ENCODE data around the gene CUEDC2.
A peak's percentile ranks its signal among the peaks of the same experiment; 100 is the strongest.
"Not testable (repeated sequence)": the region's sequence is repeated elsewhere in the genome, so short reads cannot be mapped to it uniquely, and the experiment has no call there.

The CUEDC2 gene

DNA sequence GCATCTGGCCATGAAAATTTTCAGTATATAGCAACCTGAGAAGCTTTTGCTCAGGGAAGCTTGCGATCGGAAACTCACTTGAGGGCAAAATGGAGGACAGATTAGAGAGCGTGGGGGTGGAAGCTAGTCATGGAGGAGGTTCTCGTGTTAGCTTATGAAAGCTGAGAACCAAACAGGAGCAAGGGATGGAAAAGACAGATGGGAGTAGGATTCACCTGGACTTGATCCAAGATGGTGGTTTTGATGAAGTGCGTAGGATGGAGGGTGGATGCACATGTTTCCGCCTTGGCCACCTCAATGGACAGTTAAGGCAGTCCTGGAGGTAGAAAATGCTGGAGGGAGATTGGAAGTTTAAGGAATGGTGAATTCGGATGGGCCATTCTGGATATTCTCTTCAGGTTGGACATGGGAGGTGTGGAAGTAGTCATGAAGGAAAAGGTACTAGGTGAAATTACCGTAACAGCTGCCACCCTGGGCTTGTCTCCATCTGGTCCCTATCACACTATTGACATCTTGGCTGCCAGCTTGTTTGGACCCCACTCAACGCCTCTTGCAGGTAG is 25.3 kb upstream of the CUEDC2 start:
- intact Hi-C loops (cut with DNase I) = no loop called here
- peak in 1 of 10 donors; percentile 33 for DNase-seq

- DNase-seq = peak in 1 of 10 donors; percentile 10
Observed at GRCh38 chr10:102455893-102456471, 23.6 kb upstream of the CUEDC2 start.

DNA sequence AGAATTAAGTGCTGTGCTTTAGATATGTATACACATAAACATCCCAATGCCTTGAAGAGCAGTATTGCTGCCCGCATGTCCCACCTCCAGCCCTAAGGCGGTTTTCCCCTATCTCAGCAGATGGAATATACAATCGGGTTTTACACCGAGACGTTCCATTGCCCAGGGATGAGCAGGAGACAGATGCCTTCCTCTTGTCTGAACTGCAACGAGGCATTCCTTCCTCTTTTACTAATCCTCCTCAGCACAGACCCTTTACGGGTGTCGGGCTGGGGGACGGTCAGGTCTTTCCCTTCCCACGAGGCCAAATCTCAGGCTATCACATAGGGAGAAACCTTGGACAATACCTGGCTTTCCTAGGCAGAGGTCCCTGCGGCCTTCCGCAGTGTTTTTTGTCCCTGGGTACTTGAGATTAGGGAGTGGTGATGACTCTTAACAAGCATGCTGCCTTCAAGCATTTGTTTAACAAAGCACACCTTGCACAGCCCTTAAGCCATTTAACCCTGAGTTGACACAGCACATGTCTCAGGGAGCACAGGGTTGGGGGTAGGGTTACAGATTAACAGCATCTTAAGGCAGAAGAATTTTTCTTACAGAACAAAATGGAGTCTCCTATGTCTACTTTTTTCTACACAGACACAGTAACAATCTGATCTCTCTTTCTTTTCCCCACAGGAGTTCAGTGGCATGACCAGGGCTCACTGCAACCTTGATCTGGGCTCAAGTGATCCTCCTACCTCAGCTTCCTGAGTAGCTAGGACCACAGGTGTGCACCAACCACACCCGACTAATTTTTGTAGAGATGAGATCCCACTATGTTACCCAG is 22.5 kb upstream of the CUEDC2 start:
- intact Hi-C loops (cut with DNase I) = not testable (repeated sequence)
- DNase-seq = peak in 1 of 10 donors; percentile 24

More at GRCh38 chr10:102455893-102456471, 23.6 kb upstream of the CUEDC2 start:
- intact Hi-C loops (cut with DNase I) = no loop called here

GRCh38 chr10:102453502-102453901 is 21.1 kb upstream of the CUEDC2 start:
- DNase-seq = peak in 1 of 10 donors; percentile 32
- intact Hi-C loops (cut with DNase I) = no loop called here

DNA sequence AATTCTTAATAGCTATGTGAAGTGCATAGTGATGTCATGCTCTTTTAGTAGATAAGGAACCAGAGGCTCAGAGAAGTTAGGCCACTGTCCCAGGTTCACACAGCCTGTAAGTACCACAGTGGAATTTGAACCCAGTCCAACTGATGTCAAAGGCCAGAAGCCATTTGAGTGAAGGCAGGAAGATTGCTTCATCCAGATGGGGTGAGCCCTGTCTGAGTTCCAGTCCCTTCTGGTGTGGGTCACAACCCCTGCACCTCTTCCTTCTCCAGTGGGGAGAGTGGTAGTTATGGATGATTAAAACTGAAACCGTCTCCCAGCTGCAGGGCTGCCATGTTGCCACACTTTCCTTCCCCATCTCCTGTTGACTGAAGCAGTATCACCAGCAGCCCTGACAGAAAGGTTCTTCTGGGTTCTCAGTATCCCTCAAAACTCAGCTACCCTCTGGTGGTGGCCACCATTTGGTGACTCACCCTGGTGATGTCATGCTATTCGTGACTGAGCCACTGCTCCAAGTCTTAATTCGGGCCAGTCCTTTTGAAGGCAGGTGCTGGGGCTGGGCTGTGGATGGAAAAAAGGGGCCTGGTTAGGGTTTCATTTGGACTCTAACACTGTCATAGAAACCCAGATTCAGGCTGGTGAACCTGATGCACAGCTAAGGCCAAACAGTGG is 20.4 kb upstream of the CUEDC2 start:
- intact Hi-C loops (cut with DNase I) = no loop called here

GRCh38 chr10:102451105-102451969 is 19.0 kb upstream of the CUEDC2 start, which contains the start of gene C10orf95:
Gene C10orf95, minus strand, starts transcription at chr10:102451543. Its CDS starts 450 bp downstream, at chr10:102451093.
- intact Hi-C loops (cut with DNase I) = no loop called here
- peak in 3 of 10 donors; percentile 19 to 78 (median 21) for DNase-seq

More for the DNA sequence above, 20.4 kb upstream of the CUEDC2 start:
- DNase-seq = peak in 3 of 10 donors; percentile 16 to 67 (median 36)

- peak; percentile 46 to 98 (median 82) for DNase-seq
- intact Hi-C loops (cut with DNase I) = no loop called here
Observed at GRCh38 chr10:102450374-102451104, 18.2 kb upstream of the CUEDC2 start.

DNA sequence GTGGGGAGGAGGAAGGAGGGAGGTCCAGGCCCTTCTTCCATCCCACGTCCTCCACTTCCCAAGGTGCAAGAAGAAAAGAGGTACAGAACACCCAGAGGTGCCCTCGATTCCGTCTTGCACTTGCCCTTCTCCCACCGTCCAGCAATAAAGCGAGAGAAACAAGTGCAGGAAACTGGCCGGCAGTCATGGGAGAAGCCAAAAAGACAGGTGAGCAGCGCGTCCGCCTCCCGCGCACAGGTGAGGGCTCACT is 17.7 kb upstream of the CUEDC2 start:
- no peak for DNase-seq
- intact Hi-C loops (cut with DNase I) = no loop called here

- DNase-seq = peak in 8 of 10 donors; percentile 56 to 95 (median 80)
- intact Hi-C loops (cut with DNase I) = no loop called here
Observed at GRCh38 chr10:102449321-102450123, 17.1 kb upstream of the CUEDC2 start.

GRCh38 chr10:102444851-102445250 is 12.5 kb upstream of the CUEDC2 start:
- no peak for DNase-seq
- intact Hi-C loops (cut with DNase I) = no loop called here

DNA sequence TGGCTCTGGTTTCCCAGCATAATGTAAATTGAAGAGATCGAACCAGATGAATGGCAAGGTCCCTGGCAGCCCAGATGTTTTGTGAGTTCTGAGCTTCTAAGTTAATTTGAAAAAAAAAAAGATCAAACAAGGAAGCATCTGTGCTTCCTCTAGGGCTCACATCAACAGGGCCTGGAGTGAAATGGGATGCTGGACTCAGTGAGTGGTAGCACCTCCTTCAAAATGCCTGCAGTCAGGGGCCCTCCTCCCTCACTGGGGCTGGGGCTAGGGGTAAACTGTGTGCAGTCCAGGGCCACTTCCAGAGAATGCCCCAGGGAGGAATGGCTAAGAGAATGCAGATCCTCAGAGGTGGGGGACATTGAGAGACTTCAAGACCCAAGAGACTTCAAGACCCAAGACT is 6.0 kb upstream of the CUEDC2 start:
- intact Hi-C loops (cut with DNase I) = no loop called here
- DNase-seq = peak in 1 of 10 donors; percentile 34

- intact Hi-C loops (cut with DNase I) = no loop called here
- no peak for DNase-seq
Observed at GRCh38 chr10:102437515-102437914, 5.1 kb upstream of the CUEDC2 start.

GRCh38 chr10:102436312-102436711 is 3.9 kb upstream of the CUEDC2 start:
- intact Hi-C loops (cut with DNase I) = no loop called here
- DNase-seq = peak in 1 of 10 donors; percentile 11

- DNase-seq = peak in 2 of 10 donors; percentile 76 to 81
- intact Hi-C loops (cut with DNase I) = no loop called here
Observed at GRCh38 chr10:102435529-102436233, 3.3 kb upstream of the CUEDC2 start.

GRCh38 chr10:102435133-102435497 is 2.7 kb upstream of the CUEDC2 start:
- intact Hi-C loops (cut with DNase I) = no loop called here
- peak in 1 of 10 donors; percentile 42 for DNase-seq

DNA sequence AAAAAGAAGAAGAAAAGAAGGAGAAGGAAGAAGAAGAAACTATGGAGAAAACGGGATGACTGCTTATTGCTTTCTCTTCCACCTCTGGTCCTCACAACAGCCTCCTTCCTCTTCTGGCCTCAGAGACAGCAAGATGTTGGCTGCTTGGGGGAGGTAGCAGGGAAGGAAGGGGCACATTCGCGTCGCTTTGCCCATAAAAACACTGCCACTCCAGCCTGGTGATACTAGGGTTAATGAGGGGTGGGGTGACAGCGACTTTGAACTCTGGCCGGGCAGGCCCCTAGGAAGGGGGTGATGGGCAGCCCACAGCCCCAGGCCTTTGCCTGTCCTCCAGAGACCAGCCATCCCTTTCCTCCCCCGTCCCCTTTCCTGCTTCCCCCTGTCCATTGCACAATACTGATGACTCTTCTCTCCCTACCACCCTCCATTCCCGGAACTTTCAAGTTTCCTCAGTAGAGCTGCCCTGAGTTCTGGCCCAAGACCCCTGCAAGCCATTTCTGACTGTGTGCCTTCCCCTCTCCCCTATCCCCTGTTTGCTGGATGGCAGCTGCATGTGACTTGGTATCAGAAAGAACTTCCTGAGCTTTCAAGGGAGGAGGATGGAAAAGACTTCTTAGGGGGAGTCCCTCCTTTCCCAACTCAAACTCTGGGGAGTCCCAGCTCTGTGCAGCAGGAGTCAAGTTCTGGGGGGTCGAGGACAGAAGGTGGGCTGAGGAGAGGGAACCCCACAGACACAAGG is 2.2 kb upstream of the CUEDC2 start:
- peak in 1 of 10 donors; percentile 33 for DNase-seq
- intact Hi-C loops (cut with DNase I) = no loop called here

- intact Hi-C loops (cut with DNase I) = no loop called here
- DNase-seq = peak in 1 of 10 donors; percentile 59
Observed at GRCh38 chr10:102433619-102434046, 1.3 kb upstream of the CUEDC2 start.

Data from posterior cingulate gyrus (tissue), 11 donors.